Motor neuron (in vitro differentiated cells): ENCODE measurements around the gene UBXN10. TPM values are rescaled to one million over a fixed set of nuclear protein-coding genes. Genes with fewer than 3 reads are reported as not detected.
"Not testable (repeated sequence)": the region's sequence is repeated elsewhere in the genome, so short reads cannot be mapped to it uniquely, and the experiment has no call there.

Experiments
- ATAC-seq, 8 experiments: fragments of 200-7000 bp; cut with Tn5 transposase; replicated peaks in 6 of 8; 2 replicates each; pipeline ENCODE4 v1.8.0; 2021; ENCODE audit warnings: mild to moderate bottlenecking in 8 of 8, moderate library complexity in 8 of 8
- H3K27ac ChIP-seq, 2 donors: fragments of 250-450 bp; sonication (Bioruptor Pico); 2 replicates each; pipeline ENCODE4 v1.9.0; 2021; ENCODE audit warnings: antibody characterized with exemption in 2 of 2, mild to moderate bottlenecking in 2 of 2, moderate library complexity in 1 of 2
- H3K4me1 ChIP-seq, 2 donors: fragments of 250-450 bp; sonication (Bioruptor Pico); replicated peaks in 1 of 2; 2 replicates each; pipeline ENCODE4 v1.6.1; 2021; ENCODE audit warnings: antibody characterized with exemption in 2 of 2, mild to moderate bottlenecking in 2 of 2, moderate library complexity in 1 of 2
- H3K4me3 ChIP-seq, 5 donors: fragments of 250-450 bp; sonication (Bioruptor Pico); 2 replicates each; pipeline ENCODE4 v1.9.0; 2021; ENCODE audit warnings: antibody characterized with exemption in 5 of 5, mild to moderate bottlenecking in 5 of 5, moderate library complexity in 4 of 5
- WGBS, 10 experiments: fragments of 450-650 bp; shearing (Covaris generic); methylation state at CpG; one replicate each; pipeline ENCODE4 v1.0.0; 2022; 5-methylcytosine and 5-hydroxymethylcytosine counted together
- in situ Hi-C, 9 experiments: fragments of 400-800 bp; cut with MboI; loops; one replicate each; pipeline ENCODE4 v1.15.0; 2021; ENCODE audit warnings: low sequenced_read_pairs in 9 of 9, low pct_unique_long_range_greater_than_20kb in 2 of 9; ENCODE audit not compliant: unreplicated experiment in 9 of 9
- total RNA-seq, 8 experiments: library from RNA; unstranded; fragments of 300-600 nt; gene quantifications; 2 replicates each; pipeline versions ENCODE4 v1.2.3 to v1.2.4, GENCODE V29; 2022

The UBXN10 gene
- total RNA-seq, 8 experiments from 2014 or later: 0.13 to 18.6 (median 1.7) TPM; not detected in 1

GRCh38 chr1:20212685-20213331, 26.9 kb downstream of the UBXN10 start:
- Histone ChIP-seq H3K4me3 (no peak overlapping the region), H3K27ac (peak overlapping the region in 1 of 2 donors; percentile 25), H3K4me1 (peaks cover 9 to 10% of the 10 kb centered on the region in 2 donors)
- in situ Hi-C loops: loop anchor here in 6 of 9 experiments (10.0 to 25.0 kb wide), 3 partner anchors 274 to 424 kb away; partner anchors contain the start of genes CAMK2N1 (in 2 of the 6) and PINK1 (in 1 of the 6)
- peak; percentile 76 to 100 (median 98) for ATAC-seq
- 6 to 55% (median 17%) methylated on average over 5 to 13 of the region's 21 CpGs; no CpG with 5 or more reads in 1 of the 10 experiments for WGBS, 10 experiments

- Histone ChIP-seq H3K27ac (no peak overlapping the region), H3K4me3 (no peak overlapping the region), H3K4me1 (peaks cover 17 to 21% of the 10 kb centered on the region in 2 donors)
- 15 to 100% (median 77%) methylated on average over 1 to 6 of the region's 6 CpGs; no CpG with 5 or more reads in 1 of the 10 experiments for WGBS, 10 experiments
- in situ Hi-C loops: loop anchor here in 8 of 9 experiments (5.0 to 25.0 kb wide), 4 partner anchors 272 to 422 kb away; partner anchors contain the start of genes CAMK2N1 (in 2 of the 8) and PINK1 (in 1 of the 8)
- peak in 1 of 8 experiments; percentile 18 for ATAC-seq
Observed at GRCh38 chr1:20215716-20216115, 29.8 kb downstream of the UBXN10 start.

GRCh38 chr1:20216574-20216973, 30.7 kb downstream of the UBXN10 start:
- WGBS, 10 experiments: 0 to 100% (median 45%) methylated on average over 1 of the region's 1 CpG; no CpG with 5 or more reads in 1 of the 10 experiments
- H3K4me1 ChIP-seq: peaks cover 17 to 21% of the 10 kb centered on the region in 2 donors
- H3K27ac ChIP-seq: no peak overlapping the region
- in situ Hi-C loops: loop anchor here in 8 of 9 experiments (5.0 to 25.0 kb wide), 4 partner anchors 271 to 421 kb away; partner anchors contain the start of genes CAMK2N1 (in 2 of the 8) and PINK1 (in 1 of the 8)
- H3K4me3 ChIP-seq: no peak overlapping the region
- peak in 3 of 8 experiments; percentile 72 to 75 (median 73) for ATAC-seq

GRCh38 chr1:20219053-20219452, 33.2 kb downstream of the UBXN10 start:
- in situ Hi-C loops: loop anchor here in 8 of 9 experiments (5.0 to 25.0 kb wide), 4 partner anchors 268 to 418 kb away; partner anchors contain the start of genes CAMK2N1 (in 2 of the 8) and PINK1 (in 1 of the 8)
- H3K27ac ChIP-seq, ATAC-seq, H3K4me3 ChIP-seq: not testable (repeated sequence)
- H3K4me1 ChIP-seq: peaks cover 23 to 25% of the 10 kb centered on the region in 2 donors
- WGBS, 10 experiments: 2 to 92% (median 48%) methylated on average over 1 to 6 of the region's 6 CpGs

- in situ Hi-C loops: loop anchor here in 4 of 9 experiments (10.0 to 25.0 kb wide), 4 partner anchors 145 to 417 kb away; partner anchors contain the start of genes CAMK2N1 (in 2 of the 4) and PINK1 (in 1 of the 4)
- WGBS, 10 experiments: 0 to 42% (median 18%) methylated on average over 1 to 5 of the region's 5 CpGs; no CpG with 5 or more reads in 1 of the 10 experiments
- Histone ChIP-seq H3K27ac (no peak overlapping the region), H3K4me1 (peaks cover 31 to 32% of the 10 kb centered on the region in 2 donors), H3K4me3 (no peak overlapping the region)
- ATAC-seq: no peak
Observed at GRCh38 chr1:20220036-20220435, 34.1 kb downstream of the UBXN10 start.

- peak overlapping the region in 1 of 2 donors; percentile 51 for H3K27ac ChIP-seq
- H3K4me3 ChIP-seq: no peak overlapping the region
- in situ Hi-C loops: loop anchor here in 4 of 9 experiments (10.0 to 25.0 kb wide), 4 partner anchors 142 to 414 kb away; partner anchors contain the start of genes CAMK2N1 (in 2 of the 4) and PINK1 (in 1 of the 4)
- WGBS, 10 experiments: 75 to 100% (median 89%) methylated on average over 1 to 2 of the region's 2 CpGs; no CpG with 5 or more reads in 4 of the 10 experiments
- peaks cover 32 to 34% of the 10 kb centered on the region in 2 donors for H3K4me1 ChIP-seq
- peak in 1 of 8 experiments; percentile 2 for ATAC-seq
Observed at GRCh38 chr1:20223106-20223505, 37.2 kb downstream of the UBXN10 start.

- 0 to 90% (median 39%) methylated on average over 2 to 18 of the region's 18 CpGs for WGBS, 10 experiments
- in situ Hi-C loops: loop anchor here in 4 of 9 experiments (10.0 to 25.0 kb wide), 4 partner anchors 141 to 414 kb away; partner anchors contain the start of genes CAMK2N1 (in 2 of the 4) and PINK1 (in 1 of the 4)
- ATAC-seq: peak in 5 of 8 experiments; percentile 85 to 92 (median 87)
Observed at GRCh38 chr1:20223551-20224419, 37.9 kb downstream of the UBXN10 start.

GRCh38 chr1:20224546-20224945, 38.6 kb downstream of the UBXN10 start:
- 0 to 100% (median 60%) methylated on average over 1 to 3 of the region's 3 CpGs; no CpG with 5 or more reads in 1 of the 10 experiments for WGBS, 10 experiments
- peak in 3 of 8 experiments; percentile 9 to 28 (median 28) for ATAC-seq
- Histone ChIP-seq H3K4me3 (no peak overlapping the region), H3K4me1 (peaks cover 29 to 34% of the 10 kb centered on the region in 2 donors), H3K27ac (peak overlapping the region in 1 of 2 donors; percentile 53)
- in situ Hi-C loops: loop anchor here in 4 of 9 experiments (10.0 to 25.0 kb wide), 4 partner anchors 140 to 413 kb away; partner anchors contain the start of genes CAMK2N1 (in 2 of the 4) and PINK1 (in 1 of the 4)

More at GRCh38 chr1:20223551-20224419, 37.9 kb downstream of the UBXN10 start:
- Histone ChIP-seq H3K27ac (peak overlapping the region; percentile 51 to 53), H3K4me3 (peak overlapping the region in 1 of 5 donors; percentile 3), H3K4me1 (peaks cover 32 to 34% of the 10 kb centered on the region in 2 donors)

- WGBS, 10 experiments: 7 to 65% (median 50%) methylated on average over 1 to 4 of the region's 4 CpGs
- H3K4me3 ChIP-seq: no peak overlapping the region
- H3K4me1 ChIP-seq: peaks cover 28% of the 10 kb centered on the region in 2 donors
- in situ Hi-C loops: loop anchor here in 2 of 9 experiments (10.0 to 25.0 kb wide), 3 partner anchors 137 to 260 kb away; partner anchors contain the start of gene CAMK2N1 (in 1 of the 2)
- no peak for ATAC-seq
- H3K27ac ChIP-seq: no peak overlapping the region
Observed at GRCh38 chr1:20227704-20228103, 41.8 kb downstream of the UBXN10 start.

- Histone ChIP-seq H3K4me3 (no peak overlapping the region), H3K4me1 (peaks cover 22 to 28% of the 10 kb centered on the region in 2 donors), H3K27ac (no peak overlapping the region)
- WGBS, 10 experiments: 35 to 97% (median 64%) methylated on average over 2 to 11 of the region's 11 CpGs; no CpG with 5 or more reads in 2 of the 10 experiments
- in situ Hi-C loops: loop anchor here in 2 of 9 experiments (10.0 to 25.0 kb wide), 3 partner anchors 136 to 259 kb away; partner anchors contain the start of gene CAMK2N1 (in 1 of the 2)
- ATAC-seq: no peak
Observed at GRCh38 chr1:20228314-20228825, 42.5 kb downstream of the UBXN10 start.

- in situ Hi-C loops: loop anchor here in 2 of 9 experiments (10.0 to 25.0 kb wide), 3 partner anchors 136 to 258 kb away; partner anchors contain the start of gene CAMK2N1 (in 1 of the 2)
- peaks cover 22 to 28% of the 10 kb centered on the region in 2 donors for H3K4me1 ChIP-seq
- H3K27ac ChIP-seq: no peak overlapping the region
- 40 to 100% (median 62%) methylated on average over 1 to 2 of the region's 2 CpGs; no CpG with 5 or more reads in 4 of the 10 experiments for WGBS, 10 experiments
- no peak for ATAC-seq
- H3K4me3 ChIP-seq: no peak overlapping the region
Observed at GRCh38 chr1:20229171-20229570, 43.3 kb downstream of the UBXN10 start.
